HepG2 (cell line): ENCODE data around the gene SNAPC3. TPM values are rescaled to one million over a fixed set of nuclear protein-coding genes. Genes with fewer than 3 reads are reported as not detected.
A peak's percentile ranks its signal among the peaks of the same experiment; 100 is the strongest.

Experiments
- ADNP ChIP-seq: sonication (generic); formaldehyde crosslinking; IDR thresholded peaks from 2 replicates; pipeline ENCODE4 v1.4.0; 2020; ENCODE audit warnings: missing genetic modification reagents
- BRCA1 ChIP-seq: sonication (generic); formaldehyde crosslinking; IDR thresholded peaks from 2 replicates; pipeline ENCODE4 v1.4.0; 2020; ENCODE audit warnings: missing genetic modification reagents
- KIAA2018 ChIP-seq: sonication (generic); formaldehyde crosslinking; IDR thresholded peaks from 2 replicates; pipeline ENCODE4 v1.5.0; 2020; ENCODE audit warnings: mild to moderate bottlenecking, missing genetic modification reagents, borderline replicate concordance
- MAF1 ChIP-seq: sonication (generic); formaldehyde crosslinking; IDR thresholded peaks from 2 replicates; pipeline ENCODE4 v1.5.0; 2020; ENCODE audit warnings: missing genetic modification reagents, borderline replicate concordance
- MAFK ChIP-seq, 2 experiments: IDR thresholded peaks in 1 of 2; conservative IDR thresholded peaks in 1 of 2; 2 replicates each; pipeline ENCODE4 v1.6.1; 2011; ENCODE audit warnings: improper control_type of control experiment in 2 of 2, low read length in 2 of 2
- NR2C2 ChIP-seq: sonication (generic); formaldehyde crosslinking; IDR thresholded peaks from 2 replicates; pipeline ENCODE4 v1.4.0; 2020; ENCODE audit warnings: missing genetic modification reagents, mild to moderate bottlenecking, moderate library complexity, borderline replicate concordance
- SMARCC2 ChIP-seq: fragments of 450-650 bp; IDR thresholded peaks from 2 replicates; pipeline ENCODE4 v1.6.1; 2017; ENCODE audit warnings: antibody characterized with exemption, mild to moderate bottlenecking
- SOX5 ChIP-seq: IDR thresholded peaks from 2 replicates; pipeline ENCODE4 v1.6.1; 2016; ENCODE audit warnings: borderline replicate concordance
- SP4 ChIP-seq: sonication (generic); formaldehyde crosslinking; IDR thresholded peaks from 2 replicates; pipeline ENCODE4 v1.8.1; 2023; ENCODE audit warnings: mild to moderate bottlenecking, missing genetic modification reagents
- SSRP1 ChIP-seq: IDR thresholded peaks from 2 replicates; pipeline ENCODE4 v1.6.1; 2016; ENCODE audit warnings: control low read depth
- ZNF121 ChIP-seq: sonication (generic); formaldehyde crosslinking; IDR thresholded peaks from 2 replicates; pipeline ENCODE4 v1.5.0; 2020; ENCODE audit warnings: mild to moderate bottlenecking, missing genetic modification reagents
- ZNF124 ChIP-seq: sonication (generic); formaldehyde crosslinking; IDR thresholded peaks from 2 replicates; pipeline ENCODE4 v1.4.0; 2020; ENCODE audit warnings: missing genetic modification reagents
- ZNF296 ChIP-seq: sonication (generic); formaldehyde crosslinking; conservative IDR thresholded peaks from 2 replicates; pipeline ENCODE4 v1.5.0; 2020; ENCODE audit warnings: mild to moderate bottlenecking, missing genetic modification reagents
- ZNF354B ChIP-seq: sonication (generic); formaldehyde crosslinking; IDR thresholded peaks from 2 replicates; pipeline ENCODE4 v1.8.0; 2022; ENCODE audit warnings: mild to moderate bottlenecking, missing genetic modification reagents
- ZNF496 ChIP-seq: sonication (generic); formaldehyde crosslinking; IDR thresholded peaks from 2 replicates; pipeline ENCODE4 v1.8.1; 2023; ENCODE audit warnings: mild to moderate bottlenecking, moderate library complexity, missing genetic modification reagents; ENCODE audit not compliant: insufficient replicate concordance
- ZNF501 ChIP-seq: sonication (generic); formaldehyde crosslinking; IDR thresholded peaks from 2 replicates; pipeline ENCODE4 v1.5.1; 2020; ENCODE audit warnings: mild to moderate bottlenecking, moderate library complexity, missing genetic modification reagents
- ZNF512 ChIP-seq: sonication (generic); formaldehyde crosslinking; IDR thresholded peaks from 2 replicates; pipeline ENCODE4 v1.4.0; 2020; ENCODE audit warnings: mild to moderate bottlenecking, missing genetic modification reagents
- ZNF580 ChIP-seq: IDR thresholded peaks from 2 replicates; pipeline ENCODE4 v1.6.1; 2016; ENCODE audit warnings: low read depth, borderline replicate concordance
- ZNF674 ChIP-seq: sonication (generic); formaldehyde crosslinking; IDR thresholded peaks from 2 replicates; pipeline ENCODE4 v1.5.0; 2020; ENCODE audit warnings: low read depth, mild to moderate bottlenecking, missing genetic modification reagents
- ZNF788 ChIP-seq: sonication (generic); formaldehyde crosslinking; IDR thresholded peaks from 2 replicates; pipeline ENCODE4 v1.5.0; 2020; ENCODE audit warnings: mild to moderate bottlenecking, missing genetic modification reagents, borderline replicate concordance
- ZSCAN22 ChIP-seq: sonication (generic); formaldehyde crosslinking; IDR thresholded peaks from 2 replicates; pipeline ENCODE4 v1.4.0; 2020; ENCODE audit warnings: mild to moderate bottlenecking, missing genetic modification reagents
- polyA plus RNA-seq, 8 experiments: library from polyadenylated mRNA; depleted of rRNA in 3 of 8; stranded (reverse) in 7 of 8; unstranded in 1 of 8; fragments of >200 nt; fragmentation: Illumina TruSeq in 4 of 8; extraction: Trizol in 4 of 8; gene quantifications; 2 replicates each; pipeline versions ENCODE4 v1.2.1 to v1.2.3, GENCODE V29; 2011 to 2016; ENCODE audit warnings: low read depth in 4 of 8, missing spikeins in 1 of 8, mixed read lengths in 1 of 8; ENCODE audit not compliant: insufficient read depth in 1 of 8
- total RNA-seq, 5 experiments: library from RNA; depleted of rRNA; stranded (reverse); fragments of >200 nt; fragmentation: Illumina TruSeq; extraction: Trizol; gene quantifications; 2 replicates each; pipeline ENCODE4 v1.2.3, GENCODE V29; 2016; ENCODE audit warnings: low read depth in 1 of 5

SNAPC3 gene
- total and polyA plus RNA-seq, 2 of the 13 experiments (the other 11 are each of a cell fraction or from before 2014, with no cell fraction given), result 25.6 to 26.0 TPM

GRCh38 chr9:15510789-15511575 is 88.3 kb downstream of the SNAPC3 start, which contains the start of gene PSIP1 (continued):
- TF ChIP-seq KIAA2018 (CRISPR knock-in tag), result no peak
- TF ChIP-seq MAF1 (CRISPR knock-in tag), result no peak
- TF ChIP-seq ZSCAN22 (CRISPR knock-in tag), result no peak
- no peak for TF ChIP-seq SSRP1 (CRISPR knock-in tag)
- TF ChIP-seq ZNF501 (CRISPR knock-in tag), result peak; percentile 91
- TF ChIP-seq BRCA1 (CRISPR knock-in tag), result no peak
- no peak for TF ChIP-seq SMARCC2
- TF ChIP-seq ZNF580, result no peak
- no peak for TF ChIP-seq ZNF512 (CRISPR knock-in tag)
- TF ChIP-seq ZNF674 (CRISPR knock-in tag), result no peak
- TF ChIP-seq NR2C2, result no peak
- TF ChIP-seq ZNF496 (CRISPR knock-in tag), result no peak
- no peak for TF ChIP-seq MAFK (conservative IDR thresholded peaks at IDR 0.05 in 1 of 2, IDR thresholded peaks at IDR 0.05 in 1 of 2; ENCODE audit: low read length in 2 of 2)
- TF ChIP-seq ZNF296, result no peak
- no peak for TF ChIP-seq ZNF124 (CRISPR knock-in tag)
- TF ChIP-seq SOX5, result 0 out of 2 replicates have a peak, but pooled peaks have one; percentile 29
- TF ChIP-seq ZNF121 (CRISPR knock-in tag), result peak; percentile 20; the same call in 1 of the 2 replicates
- no peak for TF ChIP-seq ADNP (CRISPR knock-in tag)
- no peak for TF ChIP-seq ZNF354B (CRISPR knock-in tag)
- TF ChIP-seq ZNF788 (CRISPR knock-in tag), result peak; percentile 86; the same call in 1 of the 2 replicates
- peak; percentile 85; the same call in 1 of the 2 replicates for TF ChIP-seq SP4 (CRISPR knock-in tag)
